Activated naive CD4-positive, alpha-beta T cell treated with anti-CD3 and anti-CD28 coated beads, Interleukin-2, amount 50 U/mL, for 24 hours (primary cell): ENCODE measurements around the gene CGN.

Experiments used
- H3K27ac Mint-ChIP-seq: one replicate; pipeline ENCODE4 v1.8.0; 2021; ENCODE audit warnings: mild to moderate bottlenecking, mixed read lengths
- H3K27me3 Mint-ChIP-seq: one replicate; pipeline ENCODE4 v1.8.0; 2021; ENCODE audit warnings: mixed read lengths
- H3K36me3 Mint-ChIP-seq: one replicate; pipeline ENCODE4 v1.8.0; 2021; ENCODE audit warnings: mixed read lengths
- H3K4me1 Mint-ChIP-seq: one replicate; pipeline ENCODE4 v1.8.0; 2021; ENCODE audit warnings: mixed read lengths
- H3K4me3 Mint-ChIP-seq: one replicate; pipeline ENCODE4 v1.8.0; 2021; ENCODE audit warnings: mild to moderate bottlenecking, mixed read lengths
- H3K9me3 Mint-ChIP-seq: one replicate; pipeline ENCODE4 v1.8.0; 2021; ENCODE audit warnings: mixed read lengths

Gene CGN

DNA sequence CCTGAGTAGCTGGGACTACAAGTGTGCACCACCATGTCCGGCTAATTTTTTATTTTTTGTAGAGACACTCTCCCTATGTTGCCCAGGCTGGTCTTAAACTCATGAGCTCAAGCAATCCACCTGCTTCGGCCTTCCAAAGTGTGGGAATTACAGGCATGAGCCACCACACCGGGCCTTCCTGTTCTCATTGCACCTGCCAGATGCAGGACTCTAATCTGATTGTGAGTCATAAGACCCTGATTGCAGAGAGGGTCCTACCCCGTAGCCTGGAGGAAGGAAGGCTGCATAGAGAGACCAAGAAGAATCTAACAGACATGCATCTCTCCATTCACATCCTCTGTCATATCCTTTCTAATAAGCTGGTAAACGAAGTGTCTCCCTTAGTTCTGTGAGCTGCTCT is 19.5 kb upstream of the CGN start:
- peaks cover 13% of the 10 kb centered on the region for H3K4me1 Mint-ChIP-seq

GRCh38 chr1:151492120-151492519 is 19.1 kb upstream of the CGN start:
- H3K4me1 Mint-ChIP-seq: peaks cover 13% of the 10 kb centered on the region
- no peak overlapping the region for H3K27ac Mint-ChIP-seq
- no peaks in the 10 kb centered on the region for H3K9me3 Mint-ChIP-seq
- H3K36me3 Mint-ChIP-seq: no peaks in the 10 kb centered on the region
- no peak overlapping the region for H3K4me3 Mint-ChIP-seq
- no peaks in the 10 kb centered on the region for H3K27me3 Mint-ChIP-seq

More for the DNA sequence above, 19.5 kb upstream of the CGN start:
- no peaks in the 10 kb centered on the region for H3K9me3 Mint-ChIP-seq
- no peak overlapping the region for H3K27ac Mint-ChIP-seq
- H3K36me3 Mint-ChIP-seq: no peaks in the 10 kb centered on the region
- H3K27me3 Mint-ChIP-seq: no peaks in the 10 kb centered on the region
- H3K4me3 Mint-ChIP-seq: no peak overlapping the region

DNA sequence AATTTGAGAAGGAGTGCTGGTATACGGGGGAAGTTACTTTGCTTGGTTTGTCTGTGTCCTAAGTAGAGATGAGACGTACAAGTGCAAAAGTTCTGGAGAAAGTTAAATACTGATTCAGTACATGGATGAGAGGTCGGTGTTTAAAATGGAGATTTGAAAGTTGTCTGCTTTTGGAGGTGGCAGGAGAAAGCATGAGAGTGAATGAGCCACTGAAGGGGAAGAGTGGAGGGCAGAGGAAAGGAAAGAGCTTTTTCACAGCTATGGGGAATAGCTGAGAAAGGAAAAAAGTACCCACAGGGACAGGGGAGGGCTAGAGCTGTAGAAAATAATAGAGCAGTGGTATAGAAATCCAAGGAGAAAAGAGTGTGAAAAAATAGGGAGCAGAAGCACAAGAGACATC is 18.1 kb upstream of the CGN start:
- no peaks in the 10 kb centered on the region for H3K9me3 Mint-ChIP-seq
- no peaks in the 10 kb centered on the region for H3K36me3 Mint-ChIP-seq
- no peak overlapping the region for H3K4me3 Mint-ChIP-seq
- no peaks in the 10 kb centered on the region for H3K27me3 Mint-ChIP-seq
- H3K4me1 Mint-ChIP-seq: peaks cover 13% of the 10 kb centered on the region
- no peak overlapping the region for H3K27ac Mint-ChIP-seq

- Mint-ChIP-seq H3K27me3 (no peaks in the 10 kb centered on the region), H3K9me3 (no peaks in the 10 kb centered on the region), H3K36me3 (no peaks in the 10 kb centered on the region), H3K4me1 (peaks cover 13% of the 10 kb centered on the region), H3K27ac (no peak overlapping the region), H3K4me3 (no peak overlapping the region)
Observed at GRCh38 chr1:151494741-151495281, 16.4 kb upstream of the CGN start.

- no peaks in the 10 kb centered on the region for H3K27me3 Mint-ChIP-seq
- H3K36me3 Mint-ChIP-seq: no peaks in the 10 kb centered on the region
- no peak overlapping the region for H3K4me3 Mint-ChIP-seq
- no peak overlapping the region for H3K27ac Mint-ChIP-seq
- H3K4me1 Mint-ChIP-seq: peaks cover 13% of the 10 kb centered on the region
- H3K9me3 Mint-ChIP-seq: no peaks in the 10 kb centered on the region
Observed at GRCh38 chr1:151495316-151495715, 15.9 kb upstream of the CGN start.

DNA sequence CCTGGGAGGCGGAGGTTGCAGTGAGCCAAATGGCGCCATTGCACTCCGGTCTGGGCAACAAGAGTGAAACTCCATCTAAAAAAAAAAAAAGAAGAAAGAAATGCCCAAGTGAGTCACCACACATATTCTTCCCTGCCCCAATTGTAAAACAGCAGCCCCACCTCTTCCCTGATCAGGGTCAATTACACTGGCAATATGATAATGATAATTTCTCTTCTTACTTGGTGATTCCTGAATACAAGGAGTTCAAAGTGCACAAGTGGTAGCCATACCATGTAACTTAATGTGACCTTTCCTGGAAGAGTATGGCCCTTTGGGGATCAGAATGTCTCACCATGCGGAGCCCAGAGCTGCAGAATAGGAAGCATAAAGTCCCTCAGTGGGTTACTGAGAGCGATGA is 11.8 kb upstream of the CGN start:
- H3K4me1 Mint-ChIP-seq: peaks cover 13% of the 10 kb centered on the region
- no peaks in the 10 kb centered on the region for H3K9me3 Mint-ChIP-seq
- H3K27ac Mint-ChIP-seq: no peak overlapping the region
- H3K27me3 Mint-ChIP-seq: no peaks in the 10 kb centered on the region
- H3K36me3 Mint-ChIP-seq: no peaks in the 10 kb centered on the region
- H3K4me3 Mint-ChIP-seq: no peak overlapping the region

DNA sequence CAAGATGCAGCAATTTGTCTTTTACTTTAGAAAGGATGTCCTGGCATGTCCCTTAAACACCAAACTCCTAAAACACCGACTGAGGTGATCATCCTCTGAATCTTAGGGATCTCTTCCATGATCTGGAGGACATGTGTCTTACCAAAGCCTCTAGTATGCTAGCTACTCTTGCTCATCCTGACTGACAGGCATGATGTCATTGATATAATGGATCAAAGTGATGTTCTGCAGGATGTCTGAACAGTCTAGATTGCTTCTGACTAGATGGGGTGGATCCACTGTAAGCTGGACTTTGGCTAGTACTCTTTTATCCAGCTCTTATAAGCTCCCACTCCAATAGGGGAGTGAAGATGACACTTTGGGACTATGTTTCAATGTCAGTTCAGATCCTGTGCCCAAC is 11.3 kb upstream of the CGN start:
- Mint-ChIP-seq H3K27me3 (no peaks in the 10 kb centered on the region), H3K4me3 (no peak overlapping the region), H3K27ac (no peak overlapping the region), H3K4me1 (peaks cover 8% of the 10 kb centered on the region), H3K36me3 (no peaks in the 10 kb centered on the region), H3K9me3 (no peaks in the 10 kb centered on the region)

DNA sequence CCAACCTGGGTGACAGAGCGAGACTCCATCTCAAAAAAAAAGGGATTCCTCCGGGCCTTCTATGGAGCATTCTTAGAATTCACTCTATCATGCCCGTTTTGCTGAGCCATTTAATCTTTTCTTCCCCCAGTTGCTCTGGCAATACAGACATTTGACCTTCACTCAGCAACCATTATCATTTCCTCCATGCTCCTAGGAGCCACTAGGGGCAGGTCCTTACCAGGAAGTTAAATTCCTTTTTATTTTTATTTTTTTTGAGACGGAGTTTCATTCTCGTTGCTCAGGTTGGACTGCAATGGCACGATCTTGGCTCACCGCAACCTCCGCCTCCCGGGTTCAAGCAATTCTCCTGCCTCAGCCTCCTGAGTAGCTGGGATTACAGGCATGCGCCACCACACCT is 9.7 kb upstream of the CGN start:
- Mint-ChIP-seq H3K36me3 (no peaks in the 10 kb centered on the region), H3K27me3 (no peaks in the 10 kb centered on the region), H3K4me3 (no peak overlapping the region), H3K27ac (no peak overlapping the region), H3K9me3 (no peaks in the 10 kb centered on the region), H3K4me1 (no peaks in the 10 kb centered on the region)

- H3K4me3 Mint-ChIP-seq: no peak overlapping the region
- no peak overlapping the region for H3K27ac Mint-ChIP-seq
- no peaks in the 10 kb centered on the region for H3K4me1 Mint-ChIP-seq
- H3K27me3 Mint-ChIP-seq: no peaks in the 10 kb centered on the region
- H3K9me3 Mint-ChIP-seq: no peaks in the 10 kb centered on the region
- H3K36me3 Mint-ChIP-seq: no peaks in the 10 kb centered on the region
Observed at GRCh38 chr1:151502035-151502700, 9.0 kb upstream of the CGN start.

DNA sequence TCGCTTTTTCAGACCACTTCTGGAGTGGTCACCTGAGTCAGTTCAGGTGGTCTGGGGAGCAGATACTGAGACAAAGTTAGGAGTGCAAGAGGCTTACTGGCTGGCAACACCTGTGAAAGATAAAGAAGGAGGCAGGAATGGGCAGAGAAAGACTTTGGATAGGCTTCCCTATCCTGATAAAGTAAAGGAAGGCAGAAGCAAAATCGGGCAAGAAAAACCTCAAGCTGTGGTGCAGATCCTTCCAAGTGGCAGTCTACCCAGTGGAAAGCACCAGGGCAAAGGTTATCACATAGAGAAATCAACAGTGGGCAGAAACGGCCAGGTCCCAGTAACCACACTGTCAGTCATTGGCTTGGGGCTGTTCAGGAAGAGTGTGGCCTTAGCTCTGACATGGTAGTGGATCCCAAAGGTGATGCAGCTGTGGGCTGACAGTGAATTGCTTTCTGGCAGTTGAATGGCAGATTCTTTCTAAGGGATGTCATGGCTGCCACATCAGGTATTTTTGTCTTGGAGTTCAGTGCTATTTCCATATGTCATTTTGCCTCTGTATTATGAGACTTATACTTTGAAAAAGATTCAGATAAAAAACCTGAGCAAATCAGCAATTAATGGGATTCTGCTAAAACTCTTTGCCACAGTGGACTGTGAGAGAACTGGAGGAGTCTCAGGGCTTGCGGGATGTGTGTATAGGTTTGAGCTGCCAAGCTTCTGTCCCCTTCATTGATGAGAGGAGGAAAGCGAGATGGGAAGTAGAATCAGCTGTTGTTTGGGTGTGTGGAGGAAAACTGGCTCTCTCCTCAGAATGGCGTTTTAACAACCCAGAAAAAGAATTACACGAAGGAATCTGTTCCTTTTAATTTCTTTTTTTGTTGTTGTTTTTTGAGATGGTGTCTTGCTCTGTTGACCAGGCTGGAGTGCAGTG is 8.1 kb upstream of the CGN start:
- Mint-ChIP-seq H3K27ac (no peak overlapping the region), H3K4me3 (no peak overlapping the region), H3K9me3 (no peaks in the 10 kb centered on the region), H3K4me1 (no peaks in the 10 kb centered on the region), H3K36me3 (no peaks in the 10 kb centered on the region), H3K27me3 (no peaks in the 10 kb centered on the region)

DNA sequence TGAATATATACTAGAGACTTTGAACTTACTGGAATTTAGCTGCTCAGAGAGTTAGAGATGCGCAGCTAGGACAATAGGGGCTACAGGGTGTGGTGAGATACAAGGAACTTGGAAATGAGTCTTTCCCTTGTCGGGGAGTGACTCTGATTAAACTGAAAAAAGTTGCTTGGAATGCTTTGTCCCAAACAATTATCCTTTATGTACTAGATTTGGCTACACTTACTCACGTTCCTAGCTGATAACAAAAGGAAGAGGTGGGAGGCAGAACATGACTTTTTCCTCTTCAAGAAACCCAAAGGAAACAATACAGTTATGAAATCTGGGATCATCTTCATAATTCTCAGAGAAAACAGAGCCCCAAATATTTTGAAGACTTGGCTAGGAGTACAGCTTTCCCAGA is 6.9 kb upstream of the CGN start:
- no peaks in the 10 kb centered on the region for H3K9me3 Mint-ChIP-seq
- H3K27ac Mint-ChIP-seq: no peak overlapping the region
- no peak overlapping the region for H3K4me3 Mint-ChIP-seq
- no peaks in the 10 kb centered on the region for H3K4me1 Mint-ChIP-seq
- no peaks in the 10 kb centered on the region for H3K36me3 Mint-ChIP-seq
- H3K27me3 Mint-ChIP-seq: no peaks in the 10 kb centered on the region

- Mint-ChIP-seq H3K9me3 (no peaks in the 10 kb centered on the region), H3K36me3 (no peaks in the 10 kb centered on the region)
Observed at GRCh38 chr1:151504759-151505158, 6.4 kb upstream of the CGN start.

DNA sequence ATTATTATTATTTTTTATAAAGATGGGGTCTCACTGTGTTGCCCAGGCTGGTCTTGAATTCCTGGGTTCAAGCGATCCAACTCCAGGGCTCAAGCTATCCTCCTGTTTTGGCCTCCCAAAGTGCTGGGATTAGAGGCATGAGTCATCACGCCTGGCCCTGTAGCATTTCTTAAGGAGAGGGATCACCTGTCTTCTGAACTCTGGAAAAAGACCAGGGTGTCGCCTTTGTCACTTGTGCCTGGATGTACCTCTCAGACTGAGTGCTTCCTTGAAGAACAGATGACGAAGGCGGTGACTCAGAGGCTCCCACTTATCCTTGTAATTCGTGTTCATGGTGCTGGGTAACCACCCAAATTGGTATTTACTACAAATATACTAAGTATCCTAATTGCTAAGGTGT is 2.4 kb upstream of the CGN start:
- no peak overlapping the region for H3K4me3 Mint-ChIP-seq
- H3K27ac Mint-ChIP-seq: no peak overlapping the region
- H3K27me3 Mint-ChIP-seq: no peaks in the 10 kb centered on the region
- no peaks in the 10 kb centered on the region for H3K36me3 Mint-ChIP-seq
- H3K4me1 Mint-ChIP-seq: peaks cover 23% of the 10 kb centered on the region
- H3K9me3 Mint-ChIP-seq: no peaks in the 10 kb centered on the region

More at GRCh38 chr1:151504759-151505158, 6.4 kb upstream of the CGN start:
- Mint-ChIP-seq H3K4me1 (no peaks in the 10 kb centered on the region), H3K27me3 (no peaks in the 10 kb centered on the region), H3K27ac (no peak overlapping the region), H3K4me3 (no peak overlapping the region)

GRCh38 chr1:151509350-151510019 is 1.7 kb upstream of the CGN start:
- Mint-ChIP-seq H3K9me3 (no peaks in the 10 kb centered on the region), H3K4me1 (peaks cover 27% of the 10 kb centered on the region), H3K27ac (no peak overlapping the region), H3K27me3 (no peaks in the 10 kb centered on the region), H3K36me3 (no peaks in the 10 kb centered on the region), H3K4me3 (peak overlapping the region; percentile 11)

GRCh38 chr1:151510020-151510405 is 1.2 kb upstream of the CGN start:
- peaks cover 27% of the 10 kb centered on the region for H3K4me1 Mint-ChIP-seq
- H3K4me3 Mint-ChIP-seq: peak overlapping the region; percentile 92
- no peaks in the 10 kb centered on the region for H3K36me3 Mint-ChIP-seq
- no peaks in the 10 kb centered on the region for H3K9me3 Mint-ChIP-seq
- H3K27me3 Mint-ChIP-seq: no peaks in the 10 kb centered on the region
- H3K27ac Mint-ChIP-seq: no peak overlapping the region

DNA sequence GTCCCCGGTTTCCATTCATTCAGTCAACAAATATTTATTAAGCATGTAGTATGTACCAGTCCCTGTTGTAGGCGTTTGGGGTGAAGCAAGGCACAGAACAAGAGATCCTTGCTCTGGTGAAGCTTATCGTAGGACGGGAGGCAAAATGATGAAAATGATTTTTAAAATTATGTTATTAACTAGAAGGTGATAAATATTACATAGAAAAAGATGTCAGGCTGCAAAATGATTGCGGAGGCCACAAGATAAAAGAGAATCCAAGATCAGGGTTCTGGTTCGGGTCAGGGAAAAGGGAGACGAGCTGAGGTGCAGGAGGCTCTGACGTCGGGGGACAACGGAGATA is 602 bp upstream of the CGN start:
- Mint-ChIP-seq H3K4me1 (peaks cover 27% of the 10 kb centered on the region), H3K36me3 (no peaks in the 10 kb centered on the region)

More for the DNA sequence above, 602 bp upstream of the CGN start:
- Mint-ChIP-seq H3K27me3 (no peaks in the 10 kb centered on the region), H3K4me3 (peak overlapping the region; percentile 92), H3K9me3 (no peaks in the 10 kb centered on the region), H3K27ac (no peak overlapping the region)
